Endothelial cell of umbilical vein (primary cell): ENCODE results near the gene GALNT10. TPM values are rescaled to one million over a fixed set of nuclear protein-coding genes. Genes with fewer than 3 reads are reported as not detected.

Experiments
- BruUV-seq: library from RNA; stranded (reverse); fragments of 400-500 nt; replicated peaks from 2 replicates; lab custom pipeline; 2021; lab: Mats Ljungman, UMichigan
- CTCF ChIA-PET: fragments of 300-600, 350-600 bp; sonication (Branson Sonifier 250); formaldehyde crosslinking; loops from one replicate; lab custom pipeline; 2021; ENCODE audit warnings: antibody characterized with exemption, inconsistent platforms; lab: Charles Lee
- POLR2A ChIA-PET: fragments of 300-600, 350-600 bp; sonication (Branson Sonifier 250); formaldehyde crosslinking; loops from one replicate; lab custom pipeline; 2021; ENCODE audit warnings: antibody characterized with exemption, inconsistent platforms; lab: Charles Lee
- DNase-seq: peaks from one replicate; pipeline ENCODE4 v3.0.0-alpha.2; 2011; ENCODE audit warnings: low read depth, low spot score
- FAIRE-seq: peaks from 2 replicates; lab custom pipeline; 2011; peaks lifted over from hg19 to GRCh38; lab: Jason Lieb, UNC
- H2AFZ ChIP-seq: 2 replicates; pipeline ENCODE4 v1.6.0; 2012; ENCODE audit warnings: low read depth, low read length, control low read depth, inconsistent platforms
- H3K27ac ChIP-seq: 2 replicates; pipeline ENCODE4 v1.5.1; 2011; ENCODE audit warnings: low read depth, mild to moderate bottlenecking, control low read depth, low read length, moderate library complexity; ENCODE audit not compliant: insufficient read depth
- H3K27me3 ChIP-seq, 2 experiments: 2 replicates each; pipeline versions ENCODE4 v1.6.0 to v1.6.1; 2011; ENCODE audit warnings: low read length in 2 of 2, mixed read lengths in 1 of 2; ENCODE audit not compliant: control insufficient read depth in 2 of 2, insufficient read depth in 2 of 2
- H3K36me3 ChIP-seq, 2 experiments: 2 replicates in 1 of 2; 3 replicates in 1 of 2; pipeline ENCODE4 v1.5.1; 2011; ENCODE audit warnings: low read length in 2 of 2, mild to moderate bottlenecking in 1 of 2, moderate library complexity in 1 of 2; ENCODE audit not compliant: control insufficient read depth in 2 of 2, insufficient read depth in 2 of 2; ENCODE audit errors: extremely low read depth in 1 of 2
- H3K4me1 ChIP-seq: 3 replicates; pipeline ENCODE4 v1.5.1; 2011; ENCODE audit warnings: mild to moderate bottlenecking, low read length; ENCODE audit not compliant: control insufficient read depth, insufficient read depth; ENCODE audit errors: extremely low read depth
- H3K4me2 ChIP-seq: 2 replicates; pipeline ENCODE4 v1.6.1; 2011; ENCODE audit warnings: low read length, control low read depth, mixed read lengths; ENCODE audit not compliant: insufficient read depth
- H3K4me3 ChIP-seq, 3 experiments: fragments of 200-600 bp in 1 of 3; sonication (generic), shearing (Covaris generic) in 1 of 3; replicated peaks in 1 of 3; 2 replicates each; pipeline ENCODE4 v1.5.1; 2011 to 2016; ENCODE audit warnings: control low read depth in 3 of 3, low read length in 3 of 3, mild to moderate bottlenecking in 2 of 3, inconsistent platforms in 1 of 3, low read depth in 1 of 3, moderate library complexity in 1 of 3; ENCODE audit not compliant: insufficient read depth in 1 of 3
- H3K79me2 ChIP-seq: 2 replicates; pipeline ENCODE4 v1.6.0; 2012; ENCODE audit warnings: low read length, inconsistent platforms; ENCODE audit not compliant: control insufficient read depth, insufficient read depth
- H3K9ac ChIP-seq: replicated peaks from 2 replicates; pipeline ENCODE3; 2011; ENCODE audit warnings: low read length, control low read depth; ENCODE audit not compliant: insufficient read depth; ENCODE audit errors: extremely low read depth
- H3K9me1 ChIP-seq: replicated peaks from 3 replicates; pipeline ENCODE4 v1.6.0; 2011; ENCODE audit warnings: mild to moderate bottlenecking, low read length; ENCODE audit not compliant: control insufficient read depth, insufficient read depth; ENCODE audit errors: extremely low read depth
- H3K9me3 ChIP-seq: replicated peaks from 2 replicates; pipeline ENCODE4 v1.5.1; 2012; ENCODE audit warnings: low read length, inconsistent platforms; ENCODE audit not compliant: control insufficient read depth, insufficient read depth
- H4K20me1 ChIP-seq: replicated peaks from 2 replicates; pipeline ENCODE3; 2011; ENCODE audit warnings: mild to moderate bottlenecking, low read length; ENCODE audit not compliant: control insufficient read depth, insufficient read depth; ENCODE audit errors: extremely low read depth
- CTCF ChIP-seq, 2 donors: IDR thresholded peaks; 1 replicate in 1 of 2; 2 replicates in 1 of 2; pipeline ENCODE4 v1.5.1; 2011; ENCODE audit warnings: low read length in 2 of 2, mild to moderate bottlenecking in 2 of 2, moderate library complexity in 2 of 2, control low read depth in 1 of 2, inconsistent platforms in 1 of 2, low read depth in 1 of 2; ENCODE audit not compliant: insufficient read depth in 1 of 2; ENCODE audit errors: extremely low read depth in 1 of 2
- EZH2 ChIP-seq: IDR thresholded peaks from 2 replicates; pipeline ENCODE4 v1.6.1; 2012; ENCODE audit warnings: borderline replicate concordance, low read depth, mild to moderate bottlenecking, moderate library complexity, low read length, inconsistent platforms; ENCODE audit not compliant: severe bottlenecking
- FOS ChIP-seq: IDR thresholded peaks from 2 replicates; pipeline ENCODE4 v1.6.1; 2011; ENCODE audit warnings: mild to moderate bottlenecking, low read length, moderate library complexity, borderline replicate concordance; ENCODE audit not compliant: insufficient read depth
- GATA2 ChIP-seq: IDR thresholded peaks from 2 replicates; pipeline ENCODE4 v1.7.0; 2011; ENCODE audit warnings: low read depth, mild to moderate bottlenecking, moderate library complexity, mixed read lengths, low read length; ENCODE audit not compliant: insufficient read length, insufficient read depth
- MAX ChIP-seq: IDR thresholded peaks from 2 replicates; pipeline ENCODE4 v1.6.1; 2011; ENCODE audit not compliant: insufficient read depth, insufficient read length
- POLR2A ChIP-seq: IDR thresholded peaks from 2 replicates; pipeline ENCODE4 v1.6.1; 2012; ENCODE audit warnings: low read depth, mild to moderate bottlenecking, control low read depth, low read length
- POLR2AphosphoS5 ChIP-seq: IDR thresholded peaks from 2 replicates; pipeline ENCODE4 v1.6.1; 2012; ENCODE audit warnings: low read depth, mild to moderate bottlenecking, control low read depth, low read length, moderate library complexity; ENCODE audit not compliant: insufficient read depth
- dilution Hi-C: fragments of 300-500 bp; cut with MboI; formaldehyde crosslinking; loops from one replicate; pipeline ENCODE4 v1.15.0; 2019; ENCODE audit warnings: low sequenced_read_pairs; ENCODE audit not compliant: extremely low pct_ligation_motif_present
- intact Hi-C: fragments of 100-400 bp; cut with micrococcal nuclease; formaldehyde crosslinking; loops from one replicate; pipeline ENCODE4 v1.10.0; 2022
- polyA plus RNA-seq, 4 experiments: library from polyadenylated mRNA; depleted of rRNA in 3 of 4; stranded (reverse) in 3 of 4; unstranded in 1 of 4; fragments of >200 nt; gene quantifications; 2 replicates each; pipeline versions ENCODE4 v1.2.1 to v1.2.3, GENCODE V29; 2011 to 2012; ENCODE audit warnings: missing spikeins in 1 of 4
- total RNA-seq: library from RNA; stranded (reverse); gene quantifications from 2 replicates; pipeline ENCODE4 v1.2.3, GENCODE V29; 2021

The GALNT10 gene
- total and polyA plus RNA-seq, 2 donors (not counting 3 experiments of a cell fraction or from before 2014, with no cell fraction given) = 70.2 to 77.6 TPM

- Histone ChIP-seq H3K27ac (no peak overlapping the region), H3K79me2 (no peaks in the 10 kb centered on the region), H3K4me1 (peaks cover 6% of the 10 kb centered on the region), H3K9ac (no peak overlapping the region), H2AFZ (no peak overlapping the region), H3K27me3 (no peaks in the 10 kb centered on the region), H3K9me1 (no peaks in the 10 kb centered on the region), H3K9me3 (no peaks in the 10 kb centered on the region), H3K4me3 (no peak overlapping the region), H3K36me3 (no peaks in the 10 kb centered on the region), H3K4me2 (no peak overlapping the region), H4K20me1 (no peaks in the 10 kb centered on the region)
- dilution Hi-C loops (no loop called here), intact Hi-C loops (no loop called here)
- TF ChIP-seq GATA2 (no peak), EZH2 (no peak), POLR2A (no peak), MAX (no peak), FOS (no peak), POLR2AphosphoS5 (no peak), CTCF (IDR thresholded peaks at IDR 0.05; ENCODE audit: extremely low read depth in 1 of 2, insufficient read depth in 1 of 2, low read depth in 1 of 2, low read length in 2 of 2) (no peak)
- DNase-seq (no peak), FAIRE-seq (no peak)
- CTCF ChIA-PET = no interaction called here
- POLR2A ChIA-PET = no interaction called here
- BruUV-seq = no TSS peak
Measured at GRCh38 chr5:154344461-154344860, 153.9 kb downstream of the GALNT10 start.
